Left ventricle myocardium superior (tissue), 1 donor: ENCODE data around the gene BRF1. TPM values are rescaled to one million over a fixed set of nuclear protein-coding genes. Genes with fewer than 3 reads are reported as not detected.
A peak's percentile ranks its signal among the peaks of the same experiment; 100 is the strongest.
"Not testable (repeated sequence)": the region's sequence is repeated elsewhere in the genome, so short reads cannot be mapped to it uniquely, and the experiment has no call there.

Experiments
- ATAC-seq: fragments of 200-7000 bp; cut with Tn5 transposase; one replicate; pipeline ENCODE4 v1.9.1; 2020; ENCODE audit warnings: mild to moderate bottlenecking, moderate library complexity
- DNase-seq: peaks from one replicate; pipeline ENCODE4 v3.0.0-alpha.2; 2020
- intact Hi-C: fragments of 100-400 bp; cut with micrococcal nuclease; formaldehyde crosslinking; loops from one replicate; pipeline ENCODE4 v1.11.0; 2022
- total RNA-seq: library from RNA; stranded (reverse); fragmentation: NEBNext Ultra II Directional; extraction: Animal tissue kit (Norgen Biotek cat#: 25700); gene quantifications from one replicate; pipeline ENCODE4 v1.2.1, GENCODE V29; 2021
- donor health status: DM: no; HTN: yes; CAD: no; lungs with severe emphysema.

Gene BRF1
- total RNA-seq, 1 donor from 2014 or later: 20.3 TPM

- ATAC-seq, DNase-seq, intact Hi-C loops: not testable (repeated sequence)
These were observed 23.4 kb downstream of the BRF1 start for GRCh38 chr14:105277448-105277847.

GRCh38 chr14:105275267-105275946, 25.4 kb downstream of the BRF1 start:
- ATAC-seq (peak; percentile 77), DNase-seq (no peak)
- intact Hi-C loops: no loop called here

GRCh38 chr14:105274637-105275036, 26.2 kb downstream of the BRF1 start:
- intact Hi-C loops: no loop called here
- DNase-seq: no peak
- no peak for ATAC-seq

- intact Hi-C loops: no loop called here
- no peak for DNase-seq
- ATAC-seq: no peak
These were observed 27.7 kb downstream of the BRF1 start for GRCh38 chr14:105273062-105273461.

- DNase-seq: no peak
- no peak for ATAC-seq
- intact Hi-C loops: no loop called here
These were observed 28.2 kb downstream of the BRF1 start for GRCh38 chr14:105272623-105273022.

GRCh38 chr14:105271224-105271890, 29.4 kb downstream of the BRF1 start:
- intact Hi-C loops: no loop called here
- no peak for ATAC-seq
- no peak for DNase-seq

GRCh38 chr14:105269405-105269804, 31.4 kb downstream of the BRF1 start:
- DNase-seq (no peak), ATAC-seq (no peak)
- intact Hi-C loops: no loop called here

GRCh38 chr14:105268736-105269354, 32.0 kb downstream of the BRF1 start:
- DNase-seq: no peak
- no peak for ATAC-seq
- intact Hi-C loops: no loop called here

GRCh38 chr14:105267820-105268548, 32.8 kb downstream of the BRF1 start:
- intact Hi-C loops: no loop called here
- peak; percentile 78 for ATAC-seq
- no peak for DNase-seq

GRCh38 chr14:105261781-105262180, 39.0 kb downstream of the BRF1 start:
- ATAC-seq: peak; percentile 95
- DNase-seq: peak; percentile 80
- intact Hi-C loops: no loop called here

GRCh38 chr14:105260959-105261358, 39.8 kb downstream of the BRF1 start:
- ATAC-seq (peak; percentile 16), DNase-seq (no peak)
- intact Hi-C loops: no loop called here

- ATAC-seq (no peak), DNase-seq (no peak)
- intact Hi-C loops: no loop called here
These were observed 42.0 kb downstream of the BRF1 start for GRCh38 chr14:105258846-105259245.

GRCh38 chr14:105257464-105257863, 43.3 kb downstream of the BRF1 start:
- intact Hi-C loops: no loop called here
- no peak for ATAC-seq
- no peak for DNase-seq

GRCh38 chr14:105256292-105256960, 44.4 kb downstream of the BRF1 start:
- intact Hi-C loops: no loop called here
- ATAC-seq: no peak
- DNase-seq: no peak

GRCh38 chr14:105255021-105255507, 45.7 kb downstream of the BRF1 start:
- intact Hi-C loops: no loop called here
- DNase-seq: peak; percentile 73
- ATAC-seq: peak; percentile 87

- DNase-seq (no peak), ATAC-seq (no peak)
- intact Hi-C loops: no loop called here
These were observed 47.5 kb downstream of the BRF1 start for GRCh38 chr14:105253329-105253682.

- ATAC-seq: no peak
- intact Hi-C loops: no loop called here
These were observed 48.1 kb downstream of the BRF1 start for GRCh38 chr14:105252552-105253328.

GRCh38 chr14:105251920-105252319, 48.9 kb downstream of the BRF1 start:
- ATAC-seq: no peak
- DNase-seq: no peak
- intact Hi-C loops: no loop called here

More at GRCh38 chr14:105252552-105253328, 48.1 kb downstream of the BRF1 start:
- DNase-seq: no peak
